BLaER1 treated with 17β-estradiol and CSF1 and Interleukin-3, amounts not matched to agents 10 nM and 100 nM (cell line): ENCODE data around the gene TMEM140.
A peak's percentile ranks its signal among the peaks of the same experiment; 100 is the strongest.
"Not testable (repeated sequence)": the region's sequence is repeated elsewhere in the genome, so short reads cannot be mapped to it uniquely, and the experiment has no call there.

Experiments used
- H3K27ac ChIP-seq, 11 experiments: shearing (Covaris generic); formaldehyde crosslinking; 2 replicates each; pipeline ENCODE4 v1.8.1; 2022
- H3K27me3 ChIP-seq, 11 experiments: shearing (Covaris generic); formaldehyde crosslinking; 2 replicates each; pipeline ENCODE4 v1.8.1; 2022
- H3K36me3 ChIP-seq, 11 experiments: shearing (Covaris generic); formaldehyde crosslinking; 2 replicates each; pipeline ENCODE4 v1.8.1; 2022
- H3K4me1 ChIP-seq, 10 experiments: shearing (Covaris generic); formaldehyde crosslinking; 2 replicates each; pipeline ENCODE4 v1.8.1; 2022
- H3K4me2 ChIP-seq, 11 experiments: shearing (Covaris generic); formaldehyde crosslinking; 2 replicates each; pipeline ENCODE4 v1.8.1; 2022
- H3K4me3 ChIP-seq, 10 experiments: shearing (Covaris generic); formaldehyde crosslinking; 2 replicates each; pipeline ENCODE4 v1.8.1; 2022
- H3K9ac ChIP-seq, 11 experiments: shearing (Covaris generic); formaldehyde crosslinking; 2 replicates each; pipeline ENCODE4 v1.8.1; 2022
- H3K9me3 ChIP-seq, 11 experiments: shearing (Covaris generic); formaldehyde crosslinking; replicated peaks in 1 of 11; 2 replicates each; pipeline ENCODE4 v1.8.1; 2022
- H4K20me1 ChIP-seq, 11 experiments: shearing (Covaris generic); formaldehyde crosslinking; 2 replicates each; pipeline ENCODE4 v1.8.1; 2022
- Cebpa-rat ChIP-seq, 11 experiments: shearing (Covaris generic); IDR thresholded peaks; 2 replicates each; pipeline ENCODE4 v1.8.1; 2022

Gene TMEM140

GRCh38 chr7:135168001-135168400 is 20.1 kb downstream of the TMEM140 start:
- Histone ChIP-seq H4K20me1 (peaks cover 0 to 44% (median 12%) of the 10 kb centered on the region in 11 experiments; a peak in 9 of 22 replicates), H3K36me3 (peaks cover 54 to 61% (median 57%) of the 10 kb centered on the region in 11 experiments)

GRCh38 chr7:135168489-135169140 is 20.7 kb downstream of the TMEM140 start:
- Histone ChIP-seq H3K27me3 (no peaks in the 10 kb centered on the region), H3K4me2 (peak overlapping the region; percentile 87 to 99 (median 94)), H3K4me3 (peak overlapping the region in 8 of 10 experiments; percentile 66 to 97 (median 88); a peak in 13 of 20 replicates), H3K27ac (peak overlapping the region in 10 of 11 experiments; percentile 88 to 100 (median 98); a peak in 16 of 22 replicates), H3K4me1 (peaks cover 28 to 48% (median 36%) of the 10 kb centered on the region in 10 experiments), H3K36me3 (peaks cover 49 to 55% (median 52%) of the 10 kb centered on the region in 11 experiments), H3K9ac (peak overlapping the region in 8 of 11 experiments; percentile 88 to 99 (median 98); a peak in 10 of 22 replicates), H4K20me1 (peaks cover 0 to 44% (median 12%) of the 10 kb centered on the region in 11 experiments; a peak in 9 of 22 replicates), H3K9me3 (peaks cover 3 to 23% (median 6%) of the 10 kb centered on the region in 11 experiments; a peak in 14 of 22 replicates)
- no peak for TF ChIP-seq Cebpa-rat (IDR thresholded peaks at IDR 0.05)

More at GRCh38 chr7:135168001-135168400, 20.1 kb downstream of the TMEM140 start:
- Histone ChIP-seq H3K4me2 (peak overlapping the region; percentile 33 to 99 (median 93); a peak in 21 of 22 replicates), H3K27ac (peak overlapping the region in 1 of 11 experiments; percentile 26; a peak in 3 of 22 replicates), H3K9ac (peak overlapping the region in 5 of 11 experiments; percentile 18 to 48 (median 25); a peak in 5 of 22 replicates), H3K27me3 (no peaks in the 10 kb centered on the region), H3K4me3 (peak overlapping the region in 3 of 10 experiments; percentile 44 to 97 (median 86); a peak in 1 of 20 replicates), H3K4me1 (peaks cover 28 to 48% (median 36%) of the 10 kb centered on the region in 10 experiments), H3K9me3 (peaks cover 9 to 30% (median 12%) of the 10 kb centered on the region in 11 experiments)
- no peak for TF ChIP-seq Cebpa-rat (IDR thresholded peaks at IDR 0.05)

GRCh38 chr7:135169141-135169963 is 21.5 kb downstream of the TMEM140 start:
- Histone ChIP-seq H3K4me3 (peak overlapping the region; percentile 66 to 97 (median 88)), H3K27me3 (no peaks in the 10 kb centered on the region), H3K4me1 (peaks cover 28 to 48% (median 36%) of the 10 kb centered on the region in 10 experiments), H3K9ac (peak overlapping the region; percentile 88 to 100 (median 98)), H3K4me2 (peak overlapping the region; percentile 87 to 99 (median 94)), H3K36me3 (peaks cover 42 to 48% (median 45%) of the 10 kb centered on the region in 11 experiments), H3K27ac (peak overlapping the region; percentile 88 to 100 (median 97)), H4K20me1 (peaks cover 0 to 44% (median 12%) of the 10 kb centered on the region in 11 experiments; a peak in 9 of 22 replicates), H3K9me3 (peaks cover 0 to 16% (median 0%) of the 10 kb centered on the region in 11 experiments; a peak in 6 of 22 replicates)
- 0 out of 22 replicates have a peak, but pooled peaks of 1 of the 11 experiments have one; percentile 7 for TF ChIP-seq Cebpa-rat (IDR thresholded peaks at IDR 0.05)

GRCh38 chr7:135169964-135170273 is 22.0 kb downstream of the TMEM140 start:
- peak overlapping the region; percentile 88 to 100 (median 98) for H3K9ac ChIP-seq
- peaks cover 0 to 10% (median 0%) of the 10 kb centered on the region in 11 experiments; a peak in 2 of 22 replicates for H3K9me3 ChIP-seq
- H4K20me1 ChIP-seq, result peaks cover 0 to 39% (median 12%) of the 10 kb centered on the region in 11 experiments; a peak in 9 of 22 replicates
- peak overlapping the region; percentile 66 to 97 (median 88) for H3K4me3 ChIP-seq
- no peak for TF ChIP-seq Cebpa-rat (IDR thresholded peaks at IDR 0.05)
- H3K4me1 ChIP-seq, result peaks cover 28 to 48% (median 36%) of the 10 kb centered on the region in 10 experiments
- peak overlapping the region; percentile 87 to 99 (median 94) for H3K4me2 ChIP-seq
- H3K27me3 ChIP-seq, result no peaks in the 10 kb centered on the region
- peaks cover 36 to 42% (median 39%) of the 10 kb centered on the region in 11 experiments for H3K36me3 ChIP-seq
- H3K27ac ChIP-seq, result peak overlapping the region; percentile 88 to 100 (median 97)

- H4K20me1 ChIP-seq, result peaks cover 0 to 34% (median 12%) of the 10 kb centered on the region in 11 experiments; a peak in 9 of 22 replicates
- H3K4me2 ChIP-seq, result peak within 1 kb of the TSS; percentile 87 to 99 (median 94)
- no peaks in the 10 kb centered on the region for H3K27me3 ChIP-seq
- peak within 1 kb of the TSS; percentile 66 to 97 (median 88) for H3K4me3 ChIP-seq
- peak within 1 kb of the TSS; percentile 88 to 100 (median 97) for H3K27ac ChIP-seq
- peak within 1 kb of the TSS; percentile 88 to 100 (median 98) for H3K9ac ChIP-seq
- peaks cover 28 to 48% (median 36%) of the 10 kb centered on the region in 10 experiments for H3K4me1 ChIP-seq
- TF ChIP-seq Cebpa-rat (IDR thresholded peaks at IDR 0.05), result no peak
- 0 out of 22 replicates have a peak, but pooled peaks cover 0 to 6% (median 0%) of the 10 kb centered on the region in 11 experiments for H3K9me3 ChIP-seq
- peaks cover 31 to 37% (median 34%) of the 10 kb centered on the region in 11 experiments for H3K36me3 ChIP-seq
Observed at GRCh38 chr7:135170274-135170997, 22.6 kb downstream of the TMEM140 start, which contains the start of gene CYREN. TSS of gene CYREN (minus strand) at chr7:135170707. CDS start at chr7:135168922, 1,785 bp downstream.

- H3K4me3 ChIP-seq, result peak overlapping the region; percentile 66 to 97 (median 88)
- H3K36me3 ChIP-seq, result peaks cover 25 to 31% (median 28%) of the 10 kb centered on the region in 11 experiments
- peak overlapping the region; percentile 88 to 100 (median 97) for H3K27ac ChIP-seq
- peak overlapping the region; percentile 88 to 100 (median 98) for H3K9ac ChIP-seq
- H3K27me3 ChIP-seq, H3K9me3 ChIP-seq: not testable (repeated sequence)
- H4K20me1 ChIP-seq, result peaks cover 0 to 28% (median 12%) of the 10 kb centered on the region in 11 experiments; a peak in 9 of 22 replicates
- peak overlapping the region; percentile 87 to 99 (median 94) for H3K4me2 ChIP-seq
- peaks cover 28 to 48% (median 36%) of the 10 kb centered on the region in 10 experiments for H3K4me1 ChIP-seq
Observed at GRCh38 chr7:135170998-135171481, 23.2 kb downstream of the TMEM140 start.

- Histone ChIP-seq H3K4me2 (peak overlapping the region; percentile 87 to 99 (median 94)), H4K20me1 (peaks cover 0 to 21% (median 11%) of the 10 kb centered on the region in 11 experiments; a peak in 9 of 22 replicates), H3K27ac (peak overlapping the region in 10 of 11 experiments; percentile 93 to 100 (median 98); a peak in 21 of 22 replicates), H3K36me3 (peaks cover 18 to 24% (median 21%) of the 10 kb centered on the region in 11 experiments), H3K4me3 (peak overlapping the region in 5 of 10 experiments; percentile 77 to 97 (median 89); a peak in 4 of 20 replicates), H3K9ac (peak overlapping the region in 10 of 11 experiments; percentile 90 to 100 (median 98); a peak in 20 of 22 replicates), H3K4me1 (peaks cover 28 to 42% (median 36%) of the 10 kb centered on the region in 10 experiments)
- H3K27me3 ChIP-seq, H3K9me3 ChIP-seq: not testable (repeated sequence)
Observed at GRCh38 chr7:135171581-135172291, 23.9 kb downstream of the TMEM140 start.

- Histone ChIP-seq H3K4me1 (peaks cover 17 to 23% (median 18%) of the 10 kb centered on the region in 10 experiments), H3K9me3 (peaks cover 0 to 14% (median 4%) of the 10 kb centered on the region in 11 experiments; a peak in 15 of 22 replicates)
- not testable (repeated sequence) for H3K4me3 ChIP-seq, H3K27me3 ChIP-seq, H3K36me3 ChIP-seq, H3K4me2 ChIP-seq, H4K20me1 ChIP-seq, H3K27ac ChIP-seq, H3K9ac ChIP-seq
Observed at GRCh38 chr7:135173916-135174315, 26.0 kb downstream of the TMEM140 start.
